MCF 10A (cell line): ENCODE data around the gene YTHDC1. TPM values are rescaled to one million over a fixed set of nuclear protein-coding genes. Genes with fewer than 3 reads are reported as not detected.

Source experiments
- BruUV-seq: library from RNA; stranded (reverse); fragments of 400-500 nt; replicated peaks from 2 replicates; lab custom pipeline; 2021; lab: Mats Ljungman, UMichigan
- CTCF ChIA-PET: fragments of 300-600 bp; sonication (Branson Sonifier 250); formaldehyde crosslinking; extraction: SDS; loops from one replicate; lab custom pipeline; 2021; ENCODE audit warnings: antibody characterized with exemption, inconsistent platforms; lab: Yijun Ruan, JAX
- POLR2A ChIA-PET: fragments of 300-600, 350-650 bp; sonication (Branson Sonifier 250); formaldehyde crosslinking; extraction: SDS; loops from one replicate; lab custom pipeline; 2020; ENCODE audit warnings: antibody characterized with exemption, inconsistent platforms; lab: Yijun Ruan, JAX
- DNase-seq: peaks from one replicate; pipeline ENCODE4 v3.0.0-alpha.2; 2018; ENCODE audit not compliant: unreplicated experiment
- H3K27ac Mint-ChIP-seq: one replicate; pipeline ENCODE4 v1.8.0; 2022; ENCODE audit warnings: mild to moderate bottlenecking, low read depth, mixed read lengths; ENCODE audit not compliant: unreplicated experiment
- H3K27me3 Mint-ChIP-seq: one replicate; pipeline ENCODE4 v1.8.0; 2022; ENCODE audit warnings: mixed read lengths; ENCODE audit not compliant: insufficient read depth, unreplicated experiment
- H3K36me3 Mint-ChIP-seq: one replicate; pipeline ENCODE4 v1.8.0; 2022; ENCODE audit warnings: mild to moderate bottlenecking, moderate library complexity, mixed read lengths; ENCODE audit not compliant: insufficient read depth, unreplicated experiment
- H3K4me1 Mint-ChIP-seq: one replicate; pipeline ENCODE4 v1.8.0; 2022; ENCODE audit warnings: mixed read lengths; ENCODE audit not compliant: insufficient read depth, unreplicated experiment
- H3K4me3 Mint-ChIP-seq: one replicate; pipeline ENCODE4 v1.8.0; 2022; ENCODE audit warnings: mild to moderate bottlenecking, moderate library complexity, mixed read lengths; ENCODE audit not compliant: unreplicated experiment
- H3K9me3 Mint-ChIP-seq: one replicate; pipeline ENCODE4 v1.8.0; 2022; ENCODE audit warnings: mixed read lengths; ENCODE audit not compliant: unreplicated experiment
- CTCF ChIP-seq: fragments of 200-600 bp; IDR thresholded peaks from one replicate; pipeline ENCODE4 v1.8.0; 2022; ENCODE audit warnings: antibody characterized with exemption, mild to moderate bottlenecking; ENCODE audit not compliant: unreplicated experiment
- intact Hi-C: fragments of 100-400 bp; cut with micrococcal nuclease; formaldehyde crosslinking; loops from 2 replicates; pipeline ENCODE4 v1.14.1; 2022
- total RNA-seq: library from RNA; stranded (reverse); gene quantifications from 2 replicates; pipeline ENCODE4 v1.2.3, GENCODE V29; 2022

Gene YTHDC1
- total RNA-seq, 1 experiment from 2014 or later = 123 TPM

GRCh38 chr4:68366600-68366999 lies 16.7 kb upstream of the YTHDC1 start:
- Mint-ChIP-seq H3K36me3 (no peaks in the 10 kb centered on the region), H3K4me1 (peaks cover 13% of the 10 kb centered on the region), H3K27ac (peak overlapping the region; percentile 59), H3K27me3 (no peaks in the 10 kb centered on the region), H3K4me3 (no peak overlapping the region), H3K9me3 (no peaks in the 10 kb centered on the region)
- no TSS peak for BruUV-seq
- no peak for TF ChIP-seq CTCF
- intact Hi-C loops = no loop called here
- CTCF ChIA-PET = no interaction called here
- POLR2A ChIA-PET = interaction anchor here (8.8 kb wide), 1 partner anchor 17 kb away, joined by 134 read pairs; the partner anchor contains the start of gene YTHDC1
- no peak for DNase-seq

GRCh38 chr4:68365068-68365467 lies 15.2 kb upstream of the YTHDC1 start:
- peaks cover 22% of the 10 kb centered on the region for H3K4me1 Mint-ChIP-seq
- no peaks in the 10 kb centered on the region for H3K36me3 Mint-ChIP-seq
- BruUV-seq = no TSS peak
- TF ChIP-seq CTCF = no peak
- ChIA-PET CTCF (interaction anchor here (1.2 kb wide), 1 partner anchor 30 kb away, joined by 3 read pairs; no protein-coding TSS in a partner anchor), POLR2A (interaction anchor here (8.8 kb wide), 1 partner anchor 15 kb away, joined by 134 read pairs; the partner anchor contains the start of gene YTHDC1)
- DNase-seq = no peak
- no peak overlapping the region for H3K4me3 Mint-ChIP-seq
- no peaks in the 10 kb centered on the region for H3K27me3 Mint-ChIP-seq
- H3K27ac Mint-ChIP-seq = no peak overlapping the region
- intact Hi-C loops = no loop called here
- H3K9me3 Mint-ChIP-seq = no peaks in the 10 kb centered on the region

- ChIA-PET POLR2A (interaction anchor here (1.1 to 8.0 kb wide), 8 partner anchors 9 to 104 kb away, joined by 3 to 136 read pairs (median 14); partner anchors contain the start of gene YTHDC1), CTCF (interaction anchor here (0.6 to 3.9 kb wide), 12 partner anchors 8 to 1240 kb away, joined by 3 to 30 read pairs (median 4); partner anchors contain the start of gene YTHDC1)
- H3K4me3 Mint-ChIP-seq = peak overlapping the region; percentile 31
- H3K9me3 Mint-ChIP-seq = peaks cover 5% of the 10 kb centered on the region
- intact Hi-C loops = loop anchor here (1.0 kb wide), 1 partner anchor 15 kb away; no protein-coding TSS in a partner anchor
- H3K36me3 Mint-ChIP-seq = peaks cover 6% of the 10 kb centered on the region
- H3K27me3 Mint-ChIP-seq = no peaks in the 10 kb centered on the region
- peak overlapping the region; percentile 95 for H3K27ac Mint-ChIP-seq
- TF ChIP-seq CTCF = no peak
- BruUV-seq = no TSS peak
- DNase-seq = peak; percentile 86
- H3K4me1 Mint-ChIP-seq = peaks cover 20% of the 10 kb centered on the region
Observed at GRCh38 chr4:68361146-68361589, 11.3 kb upstream of the YTHDC1 start.

GRCh38 chr4:68360231-68360968 lies 10.5 kb upstream of the YTHDC1 start:
- CTCF ChIA-PET = interaction anchor here (0.6 to 3.9 kb wide), 10 partner anchors 7 to 1241 kb away, joined by 3 to 30 read pairs (median 4); partner anchors contain the start of gene YTHDC1
- intact Hi-C loops = no loop called here

More at GRCh38 chr4:68360231-68360968, 10.5 kb upstream of the YTHDC1 start:
- Mint-ChIP-seq H3K4me1 (peaks cover 20% of the 10 kb centered on the region), H3K36me3 (peaks cover 6% of the 10 kb centered on the region), H3K9me3 (peaks cover 5% of the 10 kb centered on the region), H3K27me3 (no peaks in the 10 kb centered on the region), H3K27ac (peak overlapping the region; percentile 95), H3K4me3 (no peak overlapping the region)
- BruUV-seq = no TSS peak
- TF ChIP-seq CTCF = no peak
- no peak for DNase-seq
- POLR2A ChIA-PET = interaction anchor here (0.8 to 8.0 kb wide), 9 partner anchors 8 to 816 kb away, joined by 3 to 136 read pairs (median 14); partner anchors contain the start of gene YTHDC1
